DOHH2 (cell line): Measurements from ENCODE around the gene SLC49A3.

Source experiments
- CTCF ChIP-seq: fragments of 200-600 bp; sonication (generic); IDR thresholded peaks from one replicate; pipeline ENCODE4 v1.5.1; 2014; ENCODE audit warnings: antibody characterized with exemption, mild to moderate bottlenecking, low read depth, low read length; ENCODE audit not compliant: poor library complexity, severe bottlenecking
- EZH2phosphoT487 ChIP-seq: fragments of 200-600 bp; sonication (generic); IDR thresholded peaks from 2 replicates; pipeline ENCODE4 v1.6.1; 2017; ENCODE audit warnings: borderline replicate concordance, mild to moderate bottlenecking, antibody characterized with exemption, low read length, moderate library complexity, mixed read lengths

- TF ChIP-seq CTCF (no peak), EZH2phosphoT487 (no peak)
These were observed 31.6 kb downstream of the SLC49A3 start for GRCh38 chr4:657338-657833.
